ENCODE data around the gene STEAP2.
"Not testable (repeated sequence)": the region's sequence is repeated elsewhere in the genome, so short reads cannot be mapped to it uniquely, and the experiment has no call there.

- TF ChIP-seq CTCF (conservative IDR thresholded peaks at IDR 0.05; ENCODE audit: low read length); EZH2phosphoT487 (IDR thresholded peaks at IDR 0.05; ENCODE audit: borderline replicate concordance, low read depth, low read length): not testable (repeated sequence)
Measured at GRCh38 chr7:90256011-90256410, 44.5 kb downstream of the STEAP2 start.
